Small intestine (tissue), 7 donors: ENCODE data around the gene GRIA4. TPM values are rescaled to one million over a fixed set of nuclear protein-coding genes. Genes with fewer than 3 reads are reported as not detected.

Source experiments
- DNase-seq, 2 donors: peaks; one replicate each; pipeline versions ENCODE4 v3.0.0 to v3.0.0-alpha.2; 2013
- FAIRE-seq: peaks from 2 replicates; lab custom pipeline; 2012; peaks lifted over from hg19 to GRCh38; lab: Jason Lieb, UNC
- H3K27ac ChIP-seq, 3 donors: one replicate each; pipeline ENCODE4 v1.5.1; 2013; ENCODE audit warnings: low read length in 2 of 3, mild to moderate bottlenecking in 2 of 3, control low read depth in 1 of 3, inconsistent platforms in 1 of 3, low read depth in 1 of 3, moderate library complexity in 1 of 3
- H3K27me3 ChIP-seq, 3 donors: one replicate each; pipeline ENCODE4 v1.6.1; 2013; ENCODE audit warnings: low read length in 3 of 3, inconsistent platforms in 1 of 3; ENCODE audit not compliant: control insufficient read depth in 3 of 3, insufficient read depth in 3 of 3
- H3K36me3 ChIP-seq, 3 donors: one replicate each; pipeline ENCODE4 v1.6.1; 2013; ENCODE audit warnings: low read length in 3 of 3, inconsistent platforms in 1 of 3, low read depth in 1 of 3, mild to moderate bottlenecking in 1 of 3, moderate library complexity in 1 of 3; ENCODE audit not compliant: control insufficient read depth in 3 of 3, insufficient read depth in 2 of 3
- H3K4me1 ChIP-seq, 3 donors: one replicate each; pipeline ENCODE4 v1.6.1; 2013; ENCODE audit warnings: low read length in 2 of 3, inconsistent platforms in 1 of 3, low read depth in 1 of 3, mild to moderate bottlenecking in 1 of 3, moderate library complexity in 1 of 3; ENCODE audit not compliant: control insufficient read depth in 3 of 3, insufficient read depth in 2 of 3
- H3K4me3 ChIP-seq, 3 donors: one replicate each; pipeline ENCODE4 v1.5.1; 2013; ENCODE audit warnings: low read length in 3 of 3, control low read depth in 1 of 3, inconsistent platforms in 1 of 3, low read depth in 1 of 3, mild to moderate bottlenecking in 1 of 3, moderate library complexity in 1 of 3
- H3K9me3 ChIP-seq, 2 donors: one replicate each; pipeline ENCODE4 v1.6.1; 2013; ENCODE audit warnings: low read depth in 1 of 2, low read length in 1 of 2; ENCODE audit not compliant: control insufficient read depth in 2 of 2, insufficient read depth in 1 of 2
- WGBS, 3 donors: extraction: QIAGEN DNeasy Blood & Tissue Kit; methylation state at CpG; one replicate each; pipeline ENCODE4 v1.1.7; 2013; 5-methylcytosine and 5-hydroxymethylcytosine counted together
- polyA plus RNA-seq, 4 donors: library from polyadenylated mRNA; stranded (reverse) in 3 of 4; unstranded in 1 of 4; fragments of 200-250 nt in 3 of 4; fragments of 120-200 nt in 1 of 4; gene quantifications; one replicate each; pipeline versions ENCODE4 v1.2.1 to v1.2.3, GENCODE V29; 2013
- donor health status: healthy with polysubstance abuse.
- donor health status: control.
- donor health status: control.
- donor health status: Bipolar disorder and iron deficiency.
- donor health status: healthy.

The GRIA4 gene
- polyA plus RNA-seq, 4 donors, result 0.34 to 22.9 TPM; not detected in 2

- peaks cover 2 to 8% (median 5%) of the 10 kb centered on the region in 3 donors for H3K4me1 ChIP-seq
- DNase-seq (peak in 1 of 2 donors; percentile 14), FAIRE-seq (no peak)
- no peaks in the 10 kb centered on the region for H3K27me3 ChIP-seq
- no peaks in the 10 kb centered on the region for H3K9me3 ChIP-seq
- no peaks in the 10 kb centered on the region for H3K36me3 ChIP-seq
- WGBS, 3 donors, result 93 to 96% (median 96%) methylated on average over 7 of the region's 7 CpGs
- peak overlapping the region in 2 of 3 donors; percentile 75 to 83 for H3K4me3 ChIP-seq
- H3K27ac ChIP-seq, result peak overlapping the region; percentile 38 to 81 (median 78)
Measured at GRCh38 chr11:106022795-106023275, 413.0 kb downstream of the GRIA4 start.

- no peaks in the 10 kb centered on the region for H3K9me3 ChIP-seq
- no peaks in the 10 kb centered on the region for H3K36me3 ChIP-seq
- 39 to 60% (median 42%) methylated on average over 4 of the region's 4 CpGs for WGBS, 3 donors
- DNase-seq (no peak), FAIRE-seq (no peak)
- H3K27me3 ChIP-seq, result no peaks in the 10 kb centered on the region
- no peak overlapping the region for H3K4me3 ChIP-seq
- no peak overlapping the region for H3K27ac ChIP-seq
- H3K4me1 ChIP-seq, result no peaks in the 10 kb centered on the region
Measured at GRCh38 chr11:106030609-106031008, 420.7 kb downstream of the GRIA4 start.

- H3K36me3 ChIP-seq, result no peaks in the 10 kb centered on the region
- WGBS, 3 donors, result 55 to 70% (median 58%) methylated on average over 2 of the region's 2 CpGs
- FAIRE-seq, result no peak
Measured at GRCh38 chr11:106031202-106031810, 421.4 kb downstream of the GRIA4 start.

More at GRCh38 chr11:106031202-106031810, 421.4 kb downstream of the GRIA4 start:
- DNase-seq, result no peak
- no peaks in the 10 kb centered on the region for H3K9me3 ChIP-seq
- no peaks in the 10 kb centered on the region for H3K27me3 ChIP-seq
- H3K4me3 ChIP-seq, result no peak overlapping the region
- H3K4me1 ChIP-seq, result no peaks in the 10 kb centered on the region
- no peak overlapping the region for H3K27ac ChIP-seq
